Stimulated activated CD4-positive, alpha-beta T cell treated with anti-CD3 and anti-CD28 coated beads, Interleukin-1b, Interleukin-23, amount 100 ng/mL, for 24 hours (primary cell): ENCODE measurements around the gene C1QL4.

Source experiments
- DNase-seq, 4 experiments: peaks; one replicate each; pipeline ENCODE4 v3.0.0-alpha.2; 2020; ENCODE audit warnings: low read depth in 4 of 4, low spot score in 1 of 4

C1QL4 gene

DNA sequence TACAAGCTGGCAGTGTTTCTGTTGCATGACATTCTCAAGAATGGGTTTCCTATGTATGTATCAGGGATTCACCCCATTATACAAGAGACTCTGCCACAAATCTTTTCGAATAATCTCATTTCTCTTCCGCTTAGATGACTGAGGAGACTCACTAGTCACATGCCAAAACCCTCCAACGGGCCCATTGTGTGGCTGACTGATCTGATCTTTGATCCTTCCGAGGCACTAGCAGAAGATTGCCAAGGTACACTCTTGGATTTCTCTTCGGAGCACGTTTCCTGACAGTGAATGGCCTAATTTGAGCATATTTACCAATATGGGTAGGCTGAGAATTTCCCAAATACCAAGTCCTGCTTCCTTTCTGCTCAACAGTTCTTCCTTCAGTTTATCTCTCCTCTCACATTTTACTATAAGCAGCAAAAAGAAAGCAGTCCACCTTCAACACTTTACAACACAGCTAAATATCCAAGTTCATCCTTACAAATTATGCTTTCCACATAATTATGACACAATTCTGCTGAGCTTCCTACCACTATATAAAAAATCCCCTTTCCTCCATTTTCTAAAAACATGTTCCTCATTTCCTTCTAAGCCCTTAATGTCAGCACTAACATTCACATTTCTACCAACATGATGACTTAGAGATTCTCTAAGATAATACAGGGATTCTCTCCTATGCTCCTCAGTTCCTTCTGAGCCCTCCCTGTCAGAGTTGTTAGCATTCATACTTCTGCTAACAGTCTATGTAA lies 31.1 kb downstream of the C1QL4 start:
- no peak for DNase-seq

DNA sequence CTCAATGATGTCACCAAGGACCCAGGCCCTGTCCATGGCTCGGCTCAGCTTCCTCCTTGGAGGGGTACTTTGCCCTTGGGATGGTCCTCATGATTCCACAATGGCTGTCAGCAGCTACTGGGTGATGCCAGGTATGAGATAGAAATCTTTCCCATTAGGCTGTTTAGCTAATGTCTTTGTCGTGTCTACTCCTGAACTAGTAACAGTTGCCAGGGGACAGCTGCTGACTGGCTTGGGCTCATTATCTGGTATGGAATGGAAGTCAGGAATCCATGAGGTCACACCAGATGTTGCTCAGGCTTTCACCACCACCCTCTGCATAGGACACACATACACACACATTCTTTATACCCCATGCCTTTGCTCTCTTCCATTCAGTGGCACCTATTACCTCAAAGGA lies 32.8 kb downstream of the C1QL4 start:
- DNase-seq = no peak

DNA sequence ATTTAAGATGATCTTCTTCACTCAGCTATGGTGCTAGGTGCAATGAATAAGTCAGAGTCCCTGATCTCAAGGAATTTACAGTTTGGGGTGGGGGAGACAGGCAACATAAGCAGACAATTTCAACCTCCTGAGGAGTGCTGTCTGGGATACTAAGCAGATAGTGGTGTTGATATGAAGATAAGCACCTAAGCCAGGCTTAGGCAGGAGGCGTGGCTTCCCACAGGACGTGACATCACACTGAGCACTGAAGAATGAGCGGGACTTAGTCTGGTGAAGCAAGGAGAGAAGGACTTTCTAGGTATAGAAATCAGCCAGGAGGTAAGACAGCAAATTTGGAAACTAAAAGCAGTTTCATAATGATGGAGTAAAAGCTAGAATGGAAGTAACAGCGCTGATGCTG lies 35.2 kb downstream of the C1QL4 start:
- DNase-seq = no peak

GRCh38 chr12:49298160-49298559 lies 38.8 kb downstream of the C1QL4 start:
- no peak for DNase-seq

GRCh38 chr12:49297695-49298060 lies 39.3 kb downstream of the C1QL4 start:
- no peak for DNase-seq

GRCh38 chr12:49296836-49297694 lies 39.9 kb downstream of the C1QL4 start:
- no peak for DNase-seq

DNA sequence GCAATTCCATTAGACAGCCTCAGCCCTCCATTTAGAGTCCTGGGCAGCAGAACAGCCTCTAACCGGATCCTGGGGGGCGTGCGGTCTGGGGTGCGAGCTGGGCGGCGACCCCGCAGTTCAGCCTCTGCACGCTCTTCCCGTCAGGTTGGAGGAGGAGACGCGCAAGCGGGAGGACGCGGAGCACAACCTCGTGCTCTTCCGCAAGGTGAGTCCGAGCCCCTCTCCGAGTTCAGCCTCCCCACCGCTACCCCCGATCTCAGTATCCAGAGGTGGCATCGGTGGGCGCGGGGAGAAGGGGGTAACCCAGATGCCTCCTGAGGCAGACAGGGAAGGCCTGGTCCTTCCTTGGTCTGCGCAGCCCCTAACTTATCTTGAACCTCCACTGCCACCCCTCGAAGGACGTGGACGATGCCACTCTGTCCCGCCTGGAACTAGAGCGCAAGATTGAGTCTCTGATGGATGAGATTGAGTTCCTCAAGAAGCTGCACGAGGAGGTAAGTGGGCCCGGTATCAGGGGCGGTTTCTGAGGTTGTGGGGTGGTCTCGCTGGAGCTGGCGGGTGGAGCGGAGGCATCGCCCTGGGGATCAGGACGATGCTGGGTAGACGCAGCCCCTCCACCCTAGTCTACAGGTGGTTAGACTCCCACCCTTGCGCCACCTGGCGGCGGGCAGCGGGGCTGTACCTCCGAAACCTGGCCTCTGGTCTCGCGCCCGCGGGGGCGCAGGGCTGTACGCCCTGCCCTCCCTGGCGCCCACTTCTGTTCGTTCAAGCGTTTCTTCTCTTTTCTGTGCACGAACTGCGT lies 40.8 kb downstream of the C1QL4 start:
- DNase-seq = peak; percentile 21 to 62 (median 28)

DNA sequence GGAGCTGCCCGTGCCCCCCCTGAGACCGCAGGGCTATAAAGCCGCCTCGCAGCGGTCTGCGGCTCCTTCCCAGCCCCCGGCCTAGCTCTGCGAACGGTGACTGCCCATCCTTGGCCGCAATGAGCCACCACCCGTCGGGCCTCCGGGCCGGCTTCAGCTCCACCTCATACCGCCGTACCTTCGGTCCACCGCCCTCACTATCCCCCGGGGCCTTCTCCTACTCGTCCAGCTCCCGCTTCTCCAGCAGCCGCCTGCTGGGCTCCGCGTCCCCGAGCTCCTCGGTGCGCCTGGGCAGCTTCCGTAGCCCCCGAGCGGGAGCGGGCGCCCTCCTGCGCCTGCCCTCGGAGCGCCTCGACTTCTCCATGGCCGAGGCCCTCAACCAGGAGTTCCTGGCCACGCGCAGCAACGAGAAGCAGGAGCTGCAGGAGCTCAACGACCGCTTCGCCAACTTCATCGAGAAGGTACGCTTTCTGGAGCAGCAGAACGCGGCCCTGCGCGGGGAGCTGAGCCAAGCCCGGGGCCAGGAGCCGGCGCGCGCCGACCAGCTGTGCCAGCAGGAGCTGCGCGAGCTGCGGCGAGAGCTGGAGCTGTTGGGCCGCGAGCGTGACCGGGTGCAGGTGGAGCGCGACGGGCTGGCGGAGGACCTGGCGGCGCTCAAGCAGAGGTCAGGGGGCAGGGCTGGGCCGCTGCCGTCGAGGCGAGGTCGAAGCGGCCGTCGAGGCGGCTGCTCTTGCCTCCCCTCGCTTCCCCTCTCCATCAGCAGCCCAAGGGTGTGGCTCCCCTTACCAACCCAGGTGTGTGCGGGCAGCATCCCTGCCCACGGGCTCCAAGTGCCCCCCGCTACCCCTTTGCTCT lies 41.7 kb downstream of the C1QL4 start, which contains the start of gene PRPH:
TSS of gene PRPH (plus strand) at position 66 of the 855 bp plus-strand sequence. CDS start at position 120, 54 bp downstream.
- no peak for DNase-seq

- no peak for DNase-seq
These were observed 42.2 kb downstream of the C1QL4 start for GRCh38 chr12:49294804-49295081.

DNA sequence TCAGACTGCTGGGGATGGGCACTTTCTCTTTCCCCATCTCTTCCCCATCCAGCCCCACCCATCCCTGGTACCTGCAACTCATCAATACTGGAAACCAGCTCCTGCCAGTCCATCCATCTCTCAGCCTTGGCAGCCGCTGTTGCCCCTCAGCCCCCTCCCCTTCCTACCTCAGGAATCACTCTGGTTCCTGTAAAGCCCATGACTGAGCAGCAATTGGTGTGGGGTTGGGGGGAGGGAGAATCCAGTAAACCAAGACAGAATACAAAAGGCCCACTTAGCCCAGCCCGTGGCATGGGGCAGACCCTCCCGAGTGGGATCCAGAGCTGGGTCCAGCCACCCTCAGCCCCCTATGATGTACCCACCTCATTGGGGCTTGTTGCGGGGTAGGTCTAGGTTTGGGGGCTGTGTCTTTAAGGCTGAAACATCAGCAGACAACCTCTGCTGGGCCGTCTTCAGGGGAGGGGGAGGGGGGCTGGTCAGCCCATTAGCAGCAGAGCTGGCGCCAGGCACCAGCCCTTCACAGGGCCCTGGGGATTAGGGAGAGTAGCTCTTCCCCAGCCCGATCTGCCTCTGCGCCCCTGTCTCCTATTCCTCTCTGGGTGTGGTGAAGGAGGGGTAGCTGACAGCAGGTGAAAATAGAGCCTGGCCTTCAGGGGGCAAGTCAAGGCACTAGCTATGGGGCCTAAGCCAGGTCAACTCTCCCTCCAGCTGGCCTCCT lies 42.7 kb downstream of the C1QL4 start:
- no peak for DNase-seq

DNA sequence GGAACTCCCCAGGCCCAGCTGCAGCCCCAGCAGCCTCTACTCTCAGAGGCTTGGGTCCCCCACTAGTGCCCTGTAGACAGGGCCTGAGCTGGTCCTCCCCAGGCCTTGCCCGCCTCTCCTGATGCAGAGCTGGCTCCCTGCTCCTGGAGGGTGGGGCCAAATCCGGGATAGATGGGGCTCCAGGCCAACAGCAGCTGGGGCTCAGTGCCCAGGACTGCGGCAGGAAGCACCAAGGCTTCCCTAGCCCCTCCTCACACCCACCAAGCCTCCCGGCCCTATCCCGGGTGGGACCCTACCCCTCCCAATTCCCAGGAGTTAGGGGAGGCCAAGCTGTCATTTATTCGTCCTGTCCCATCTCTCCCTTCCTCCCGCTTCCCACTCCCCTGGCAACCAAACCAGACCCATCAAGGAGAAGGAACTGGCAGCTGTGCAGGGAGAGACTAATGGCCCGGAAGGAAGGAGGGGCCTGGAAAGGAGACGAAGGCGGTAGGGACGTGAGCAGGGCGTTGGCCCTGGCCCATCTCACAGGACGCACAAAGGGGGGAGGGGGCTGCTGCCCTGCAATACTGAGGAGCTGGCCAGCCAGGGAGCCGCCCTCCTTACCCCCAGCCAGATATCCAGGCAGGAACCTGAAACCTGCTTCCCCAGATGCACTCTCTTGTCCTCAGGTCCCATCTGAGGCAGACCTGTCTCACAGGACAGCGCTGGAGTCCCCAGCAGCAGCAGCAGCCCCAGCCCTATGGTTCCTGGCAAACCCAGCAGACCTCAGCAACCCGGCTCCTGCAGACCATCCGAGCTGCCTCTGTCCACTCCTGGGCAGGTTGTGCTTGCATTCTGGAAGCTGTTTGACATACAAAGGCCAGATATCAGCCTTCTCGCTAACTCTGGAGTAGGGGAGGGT lies 43.7 kb downstream of the C1QL4 start:
- DNase-seq = no peak

DNA sequence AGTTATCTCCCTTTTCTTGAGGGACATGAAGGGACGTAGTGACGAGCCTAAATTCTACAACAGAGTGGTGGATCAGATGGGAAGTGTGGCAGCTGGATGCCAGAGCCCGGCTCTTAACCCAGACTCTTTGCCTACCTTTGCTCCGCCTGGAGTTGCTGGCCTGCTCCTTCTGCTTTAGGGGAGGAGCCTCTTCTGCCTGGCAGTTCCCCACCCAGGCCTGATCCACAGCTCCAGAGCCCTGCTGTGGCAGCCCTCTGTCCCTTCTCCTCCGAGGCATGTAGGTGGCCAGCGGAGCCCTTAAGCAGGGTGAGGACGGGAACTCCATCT lies 44.3 kb downstream of the C1QL4 start:
- no peak for DNase-seq

GRCh38 chr12:49288922-49289555 lies 47.9 kb downstream of the C1QL4 start:
- no peak for DNase-seq

DNA sequence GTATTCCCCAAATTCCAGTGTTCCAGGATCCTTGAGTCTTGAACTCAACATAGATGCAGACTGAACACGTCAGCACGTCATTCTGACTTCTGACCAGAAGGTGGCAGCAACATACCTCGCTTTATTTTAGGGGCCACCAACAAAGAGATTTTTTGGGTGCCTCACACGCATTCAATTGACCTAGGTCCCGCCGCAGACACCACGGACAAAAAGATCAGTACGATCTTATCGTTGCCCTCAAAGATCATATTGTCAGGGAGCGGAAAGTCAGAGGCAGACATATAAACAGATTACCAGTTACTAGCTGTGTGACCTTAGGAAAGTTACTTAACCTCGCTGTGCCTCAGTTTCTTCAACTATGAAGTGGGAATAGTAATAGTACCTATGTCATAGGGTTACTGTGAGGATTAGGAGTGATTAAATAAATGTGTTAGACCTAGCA lies 48.6 kb downstream of the C1QL4 start:
- DNase-seq = peak; percentile 41 to 48 (median 43)

DNA sequence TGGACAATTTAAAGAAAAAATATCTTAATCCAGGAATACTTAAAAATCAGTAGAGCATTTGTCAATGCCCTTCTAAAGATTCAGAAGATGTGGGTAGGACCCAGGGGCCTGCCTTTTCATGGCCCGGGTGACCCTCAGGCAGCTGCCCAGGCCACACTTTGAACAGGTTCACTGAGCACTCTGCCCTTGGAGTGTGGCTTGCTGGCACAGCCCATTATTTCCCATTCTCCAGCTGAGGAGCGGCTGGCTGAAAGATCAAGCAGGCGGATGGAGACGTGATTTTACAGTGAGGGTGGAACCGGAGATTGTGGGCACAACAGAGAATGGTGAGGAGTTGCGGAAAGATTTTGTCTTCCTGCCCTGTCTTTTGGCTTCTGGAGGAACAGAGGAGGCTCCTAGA lies 49.1 kb downstream of the C1QL4 start:
- DNase-seq = no peak

GRCh38 chr12:49284672-49285071 lies 52.3 kb downstream of the C1QL4 start:
- DNase-seq = no peak

DNA sequence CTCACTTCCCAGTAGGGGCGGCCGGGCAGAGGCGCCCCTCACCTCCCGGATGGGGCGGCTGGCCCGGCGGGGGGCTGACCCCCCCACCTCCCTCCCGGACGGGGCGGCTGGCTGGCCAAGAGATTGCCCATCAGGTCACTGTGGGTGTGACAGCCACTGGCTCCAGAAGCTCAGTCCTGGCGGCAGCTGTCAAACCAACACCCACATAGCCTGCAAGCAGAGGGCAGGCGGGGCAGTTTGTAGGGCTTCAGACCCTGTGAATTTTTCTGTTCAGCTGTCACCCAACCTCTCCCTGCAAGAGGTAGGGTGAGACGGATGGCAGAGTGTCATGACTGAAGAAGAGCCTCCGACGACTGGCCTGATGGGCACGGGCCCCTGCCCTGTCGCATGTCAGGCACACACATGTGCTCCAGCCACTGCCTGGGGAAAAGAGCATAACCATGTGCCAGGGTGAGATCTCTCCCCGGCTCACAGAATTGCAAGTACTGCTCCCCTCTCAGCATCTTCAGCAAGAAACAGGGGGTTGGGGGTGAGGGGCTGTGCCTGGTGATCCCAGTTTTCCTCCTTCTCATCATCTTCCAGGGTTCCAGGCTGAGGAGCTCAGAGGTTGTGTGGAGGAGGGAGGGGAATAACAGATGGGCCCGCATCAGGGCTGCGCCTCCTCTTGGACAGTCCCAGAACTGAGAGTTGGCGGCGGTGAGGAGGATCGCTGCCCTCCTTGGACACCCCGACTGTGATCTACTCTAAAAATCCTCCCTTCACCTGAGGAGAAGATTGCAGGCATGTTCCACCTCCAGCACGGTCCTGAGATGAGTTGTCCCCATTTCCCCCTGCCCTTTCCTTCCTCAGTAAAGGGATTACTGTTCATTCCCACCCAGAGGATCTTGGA lies 53.2 kb downstream of the C1QL4 start:
- no peak for DNase-seq
